ENCODE data around the gene ATXN10.
"Not testable (repeated sequence)": the region's sequence is repeated elsewhere in the genome, so short reads cannot be mapped to it uniquely, and the experiment has no call there.

ATXN10 gene

GRCh38 chr22:45642986-45643385 is 28.6 kb upstream of the ATXN10 start:
- DNase-seq (ENCODE audit: low spot score), result no peak

GRCh38 chr22:45644714-45645113 is 26.9 kb upstream of the ATXN10 start:
- DNase-seq (ENCODE audit: low spot score), result no peak

GRCh38 chr22:45645150-45645525 is 26.5 kb upstream of the ATXN10 start:
- no peak for DNase-seq (ENCODE audit: low spot score)

- peak; percentile 29 for DNase-seq (ENCODE audit: low spot score)
Observed at GRCh38 chr22:45645526-45646414, 25.9 kb upstream of the ATXN10 start.

- DNase-seq (ENCODE audit: low spot score), result no peak
Observed at GRCh38 chr22:45647532-45648225, 24.0 kb upstream of the ATXN10 start.

- no peak for DNase-seq (ENCODE audit: low spot score)
Observed at GRCh38 chr22:45648301-45649117, 23.1 kb upstream of the ATXN10 start.

GRCh38 chr22:45649809-45650208 is 21.8 kb upstream of the ATXN10 start:
- no peak for DNase-seq (ENCODE audit: low spot score)

GRCh38 chr22:45650721-45651120 is 20.9 kb upstream of the ATXN10 start:
- DNase-seq (ENCODE audit: low spot score), result no peak

- DNase-seq (ENCODE audit: low spot score), result no peak
Observed at GRCh38 chr22:45651931-45652528, 19.6 kb upstream of the ATXN10 start.

GRCh38 chr22:45656577-45656976 is 15.1 kb upstream of the ATXN10 start:
- no peak for DNase-seq (ENCODE audit: low spot score)

- no peak for DNase-seq (ENCODE audit: low spot score)
Observed at GRCh38 chr22:45657701-45658100, 13.9 kb upstream of the ATXN10 start.

GRCh38 chr22:45664136-45664646 is 7.4 kb upstream of the ATXN10 start:
- DNase-seq (ENCODE audit: low spot score), result no peak

- no peak for DNase-seq (ENCODE audit: low spot score)
Observed at GRCh38 chr22:45667486-45667885, 4.1 kb upstream of the ATXN10 start.

GRCh38 chr22:45670363-45670762 is 1.3 kb upstream of the ATXN10 start:
- not testable (repeated sequence) for DNase-seq (ENCODE audit: low spot score)

GRCh38 chr22:45670981-45671782 is 452 bp upstream of the ATXN10 start:
- no peak for DNase-seq (ENCODE audit: low spot score)

GRCh38 chr22:45672564-45673481 is 1.2 kb downstream of the ATXN10 start:
- no peak for DNase-seq (ENCODE audit: low spot score)

- no peak for DNase-seq (ENCODE audit: low spot score)
Observed at GRCh38 chr22:45673482-45674175, 2.0 kb downstream of the ATXN10 start.

GRCh38 chr22:45676024-45676423 is 4.4 kb downstream of the ATXN10 start:
- DNase-seq (ENCODE audit: low spot score), result no peak

GRCh38 chr22:45677063-45677462 is 5.4 kb downstream of the ATXN10 start:
- DNase-seq (ENCODE audit: low spot score), result no peak

All from hematopoietic multipotent progenitor cell treated with erythropoietin and hydrocortisone succinate and interleukin-3 and kit ligand, for 17 days (in vitro differentiated cells).